ENCODE measurements around the gene RETREG3. TPM values are rescaled to one million over a fixed set of nuclear protein-coding genes. Genes with fewer than 3 reads are reported as not detected.

The RETREG3 gene
- total and polyA plus RNA-seq, 2 of the 13 experiments (the other 11 are each of a cell fraction or from before 2014, with no cell fraction given): 47.0 to 55.8 TPM

GRCh38 chr17:42535155-42536047 lies 73.8 kb downstream of the RETREG3 start (continued):
- TF ChIP-seq MTERF4 (CRISPR knock-in tag; IDR thresholded peaks at IDR 0.05) (0 out of 2 replicates have a peak, but pooled peaks have one; percentile 7), IRF1 (CRISPR knock-in tag; IDR thresholded peaks at IDR 0.05; ENCODE audit: low read depth) (no peak), TRIM24 (CRISPR knock-in tag; IDR thresholded peaks at IDR 0.05) (no peak), SATB2 (CRISPR knock-in tag; IDR thresholded peaks at IDR 0.05) (no peak), ZBTB2 (CRISPR knock-in tag; IDR thresholded peaks at IDR 0.05; ENCODE audit: low read depth) (no peak; the same call in 1 of the 2 replicates), HOXA5 (CRISPR knock-in tag; IDR thresholded peaks at IDR 0.05) (no peak; the same call in 1 of the 2 replicates), KMT2B (CRISPR knock-in tag; IDR thresholded peaks at IDR 0.05) (no peak), ZBTB40 (IDR thresholded peaks at IDR 0.05) (no peak), ZBTB40 (CRISPR knock-in tag; IDR thresholded peaks at IDR 0.05) (no peak), ZNF773 (CRISPR knock-in tag; IDR thresholded peaks at IDR 0.05; ENCODE audit: borderline replicate concordance) (no peak), ZNF33B (CRISPR knock-in tag; IDR thresholded peaks at IDR 0.05) (peak; percentile 24; the same call in 1 of the 2 replicates), LCORL (IDR thresholded peaks at IDR 0.05) (no peak), LCORL (CRISPR knock-in tag; IDR thresholded peaks at IDR 0.05) (no peak; the same call in 1 of the 2 replicates), TAF15 (IDR thresholded peaks at IDR 0.05; ENCODE audit: low read depth, low read length, poor library complexity, severe bottlenecking) (no peak), ZBTB1 (CRISPR knock-in tag; IDR thresholded peaks at IDR 0.05; ENCODE audit: borderline replicate concordance) (no peak)

Measured in HepG2 (cell line).